GM18508 (cell line): ENCODE data around the gene DENND2A.
"Not testable (repeated sequence)": the region's sequence is repeated elsewhere in the genome, so short reads cannot be mapped to it uniquely, and the experiment has no call there.

ENCODE experiments used
- ATAC-seq: cut with Tn5 transposase; IDR thresholded peaks from one replicate; pipeline ENCODE4 v1.9.1; 2021; ENCODE audit warnings: moderate number of reproducible peaks; ENCODE audit not compliant: insufficient read depth, unreplicated experiment

DENND2A gene

DNA sequence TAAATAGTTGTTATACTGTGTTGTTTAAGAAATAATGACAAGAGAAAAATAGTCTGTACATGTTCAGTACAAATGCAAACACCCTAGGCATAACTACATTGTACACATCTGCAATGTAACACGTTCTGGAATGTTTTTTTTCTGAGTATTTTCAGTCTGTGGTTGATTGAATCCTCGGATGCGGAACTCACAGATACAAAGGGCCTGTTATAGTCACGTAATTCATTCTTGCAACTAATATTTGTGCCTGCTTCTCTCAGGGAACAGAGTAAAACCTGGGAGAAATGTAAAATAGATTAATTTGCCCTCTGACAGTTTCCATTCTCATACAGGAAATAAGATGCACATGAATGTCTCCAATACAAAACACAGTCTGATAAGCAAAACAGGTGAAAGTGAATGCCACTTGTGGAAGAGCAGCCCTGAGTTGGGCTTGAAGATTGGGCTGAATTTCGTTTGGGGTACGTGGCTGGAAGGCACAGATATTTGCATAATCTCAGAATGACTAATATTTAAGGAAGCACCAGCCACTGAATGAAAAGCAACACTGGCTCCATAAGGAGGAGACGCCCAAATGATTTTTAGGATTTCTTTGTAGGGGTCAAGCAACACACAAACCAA is 19.1 kb downstream of the DENND2A start:
- no peak for ATAC-seq

GRCh38 chr7:140619915-140620510 is 20.6 kb downstream of the DENND2A start:
- not testable (repeated sequence) for ATAC-seq

DNA sequence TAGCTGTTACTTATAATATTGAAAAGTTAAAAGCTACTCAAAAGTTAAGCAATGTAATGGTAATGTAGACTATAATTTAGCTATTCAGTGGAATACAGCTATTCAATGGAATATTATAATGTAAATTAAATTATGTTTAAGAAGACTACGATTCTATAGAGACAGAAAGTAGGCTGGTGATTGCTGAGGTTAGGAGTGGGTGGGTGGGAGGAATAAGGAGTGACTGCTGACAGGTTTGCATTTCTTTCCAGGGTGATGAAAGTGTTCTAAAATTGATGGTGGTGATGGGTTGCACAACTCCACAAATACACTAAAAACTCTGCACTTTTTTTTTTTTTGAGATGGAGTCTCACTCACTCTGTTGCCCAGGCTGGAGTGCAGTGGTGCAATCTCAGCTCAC is 21.4 kb downstream of the DENND2A start:
- no peak for ATAC-seq

GRCh38 chr7:140618306-140618705 is 22.3 kb downstream of the DENND2A start:
- no peak for ATAC-seq

DNA sequence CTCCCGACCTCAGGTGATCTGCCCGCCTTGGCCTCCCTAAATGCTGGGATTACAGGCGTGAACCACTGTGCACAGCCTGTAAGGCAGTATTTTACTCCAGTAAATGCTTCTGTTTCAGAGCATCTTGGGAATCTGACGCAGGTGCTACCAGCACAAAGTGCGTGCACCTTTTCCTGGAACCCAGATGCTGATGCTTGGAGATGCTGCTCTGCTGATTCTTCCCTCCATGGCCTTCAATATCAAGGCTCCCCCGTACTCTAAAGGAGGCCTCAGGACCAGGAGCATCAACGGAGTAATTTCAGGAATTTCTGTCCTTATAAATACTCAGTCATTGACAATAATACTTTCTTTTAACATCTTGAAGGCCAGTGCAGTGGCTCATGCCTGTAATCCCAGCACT is 23.5 kb downstream of the DENND2A start:
- ATAC-seq: no peak

DNA sequence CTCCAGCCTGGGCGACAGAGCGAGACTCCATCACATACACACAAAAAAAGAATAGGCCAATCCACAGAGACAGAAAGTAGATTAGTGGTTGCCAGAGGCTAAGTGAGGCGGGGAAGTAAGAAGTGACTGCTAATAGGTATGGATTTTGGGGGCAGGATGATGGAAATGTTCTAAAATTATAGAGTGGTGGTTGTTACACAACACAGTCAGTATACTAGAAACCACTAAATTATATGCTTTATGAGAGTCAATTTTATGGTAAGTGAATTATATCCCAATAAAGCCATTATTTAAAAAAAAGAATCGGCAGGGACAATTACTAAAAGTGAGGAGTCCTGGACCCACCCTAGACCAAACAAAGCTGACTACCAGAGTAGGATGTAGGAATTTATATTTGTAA is 24.3 kb downstream of the DENND2A start:
- ATAC-seq: no peak

- ATAC-seq: no peak
Observed at GRCh38 chr7:140611641-140612040, 29.0 kb downstream of the DENND2A start.

DNA sequence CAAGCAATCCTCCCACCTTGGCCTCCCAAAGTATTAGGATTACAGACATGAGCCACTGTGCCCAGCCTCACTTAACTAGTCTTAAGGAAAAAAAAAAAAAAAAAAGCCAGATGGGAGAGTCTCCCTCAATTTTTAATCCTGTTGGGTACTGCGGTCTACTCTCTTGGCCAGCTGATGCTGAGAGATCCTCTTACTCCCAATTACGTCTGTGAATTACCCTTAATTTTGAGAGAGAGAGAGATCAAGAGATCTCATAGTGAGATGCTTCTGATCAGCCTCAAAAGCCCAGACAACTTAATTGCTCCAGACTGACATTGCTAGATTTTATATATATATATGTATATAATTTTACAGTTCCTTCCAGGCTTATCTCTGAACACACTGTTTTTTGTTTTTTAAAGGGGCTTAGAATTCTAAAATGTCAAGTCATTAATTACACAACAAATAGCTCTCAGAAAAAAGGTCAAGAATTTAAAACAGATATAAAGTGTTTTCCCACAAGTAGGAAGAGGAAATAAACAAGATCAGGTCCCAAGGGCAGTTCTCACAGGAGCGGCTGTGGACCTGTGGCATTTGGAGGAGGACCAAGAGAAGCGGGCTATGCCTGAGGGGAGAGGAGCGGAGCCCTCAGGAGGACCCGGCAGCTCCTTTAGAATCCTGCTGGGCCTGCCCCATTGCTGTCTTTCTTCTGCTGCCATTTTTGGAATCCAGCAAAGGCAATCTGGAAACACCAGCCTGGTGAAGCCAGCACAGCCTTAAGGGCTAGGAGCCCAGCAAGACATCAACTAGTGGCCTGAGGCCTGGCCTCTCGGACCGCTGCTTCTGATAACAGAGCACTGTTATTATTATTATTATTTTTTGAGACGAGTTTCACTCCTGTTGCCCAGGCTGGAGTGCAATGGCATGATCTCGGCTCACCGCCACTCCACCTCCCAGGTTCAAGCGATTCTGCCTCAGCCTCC is 30.1 kb downstream of the DENND2A start:
- ATAC-seq: no peak

- ATAC-seq: no peak
Observed at GRCh38 chr7:140609646-140610045, 31.0 kb downstream of the DENND2A start.

DNA sequence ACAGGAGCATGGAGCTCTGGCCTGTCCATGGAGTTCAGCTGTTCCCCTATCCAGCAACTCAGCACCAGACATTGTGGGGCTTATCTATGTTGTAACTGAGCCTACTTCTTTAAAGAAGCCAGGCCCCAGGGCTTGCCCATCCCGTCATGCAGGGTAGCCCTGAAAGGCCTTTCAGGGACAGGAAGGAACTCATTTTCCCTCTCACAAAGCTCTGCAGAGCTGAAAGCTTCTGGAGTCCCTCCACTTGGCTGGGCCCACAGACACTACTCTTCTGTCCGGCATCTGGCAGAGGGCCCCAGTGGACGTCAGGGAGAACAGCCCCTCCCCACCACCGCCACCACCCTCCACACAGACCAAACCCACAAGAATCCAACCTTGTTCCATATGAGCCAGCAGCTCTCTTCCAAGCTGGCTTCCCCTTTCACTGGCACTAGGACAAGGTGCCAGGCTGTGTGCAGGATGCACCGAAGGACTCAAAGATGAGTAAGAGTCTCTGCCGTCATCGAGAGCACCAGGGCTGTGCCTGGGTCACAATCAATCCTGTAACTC is 33.1 kb downstream of the DENND2A start:
- no peak for ATAC-seq

DNA sequence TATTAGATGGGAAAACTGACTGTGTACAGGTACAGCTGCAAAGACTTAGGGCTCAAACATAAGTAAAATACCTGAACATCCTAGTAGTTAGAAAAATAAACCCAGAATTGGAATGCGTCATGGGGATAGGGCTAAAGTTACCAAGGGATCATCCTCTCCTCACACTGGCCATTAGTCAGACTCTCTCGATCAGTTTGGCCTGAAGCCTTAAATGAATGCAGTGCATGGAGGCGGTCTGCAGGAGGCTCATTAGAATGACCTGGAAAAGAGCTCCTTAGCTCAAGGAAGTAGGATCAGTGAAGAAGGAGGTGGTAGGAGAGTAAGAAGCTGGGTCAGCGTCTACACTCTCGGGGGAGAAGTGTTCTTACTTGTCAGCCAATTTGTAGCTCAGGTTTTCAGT is 35.3 kb downstream of the DENND2A start:
- no peak for ATAC-seq

DNA sequence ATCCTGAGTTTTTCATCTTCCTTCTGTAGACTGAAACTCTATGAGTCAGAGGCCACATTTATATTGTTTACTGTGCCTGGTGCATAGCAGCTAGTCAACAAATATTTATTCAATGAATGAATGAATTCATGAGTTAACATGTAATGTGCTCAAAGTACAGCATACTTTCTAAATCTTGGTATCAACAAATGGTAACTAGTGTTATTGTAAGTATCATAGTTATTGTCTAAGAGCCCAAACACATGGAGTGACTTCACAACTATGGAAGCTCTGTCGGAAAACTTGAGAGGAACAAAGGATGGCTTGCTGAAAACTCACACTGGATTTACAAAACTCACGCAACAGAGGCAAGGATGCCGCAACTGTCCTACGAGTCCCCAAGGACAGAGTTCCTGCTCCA is 35.9 kb downstream of the DENND2A start:
- ATAC-seq: no peak

DNA sequence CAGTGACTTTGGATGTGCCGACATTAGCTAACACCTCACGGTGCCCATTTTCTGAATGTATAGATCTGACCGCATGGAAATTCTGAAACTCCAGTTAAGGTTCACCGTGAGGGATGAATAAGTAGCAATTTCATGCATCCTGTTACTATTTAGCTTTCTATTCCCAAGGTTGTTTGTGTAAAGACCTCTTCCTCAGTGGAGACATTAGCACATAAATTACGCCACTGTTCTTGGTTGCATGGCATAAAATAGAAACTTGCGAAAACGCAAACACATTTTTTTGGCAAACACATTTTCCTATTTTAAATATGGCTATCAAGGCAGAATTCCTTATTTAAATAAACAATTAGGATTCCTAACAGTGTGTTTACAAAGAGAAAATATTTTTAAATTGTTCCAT is 36.5 kb downstream of the DENND2A start:
- no peak for ATAC-seq

GRCh38 chr7:140601566-140602174 is 38.9 kb downstream of the DENND2A start:
- no peak for ATAC-seq

GRCh38 chr7:140600341-140600740 is 40.3 kb downstream of the DENND2A start:
- no peak for ATAC-seq

DNA sequence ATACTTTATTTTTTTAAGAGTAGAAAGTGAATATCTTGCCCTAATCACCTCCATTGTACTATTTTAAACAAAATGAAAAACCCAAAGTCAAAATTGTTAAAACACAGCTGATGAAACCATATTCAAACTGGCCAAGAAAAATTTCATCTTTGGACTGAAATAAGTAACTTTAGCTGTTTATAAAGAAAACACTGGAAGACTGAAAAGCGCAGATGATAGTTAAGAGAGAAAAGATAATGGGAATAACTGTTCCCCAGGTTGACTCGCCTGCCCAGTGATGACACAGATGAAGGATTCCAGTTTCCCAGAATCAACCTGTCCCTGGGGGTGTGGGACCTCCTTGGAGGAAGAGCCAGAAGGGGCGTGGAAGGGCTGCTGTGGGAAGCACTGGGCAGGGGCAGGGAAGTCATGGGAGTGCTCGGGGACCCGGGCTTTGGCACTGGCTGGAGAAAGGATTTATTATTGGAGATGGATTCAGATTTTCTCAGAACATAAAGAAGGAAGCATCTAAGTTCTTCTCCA is 43.1 kb downstream of the DENND2A start:
- no peak for ATAC-seq

- ATAC-seq: no peak
Observed at GRCh38 chr7:140596519-140597427, 43.8 kb downstream of the DENND2A start.

DNA sequence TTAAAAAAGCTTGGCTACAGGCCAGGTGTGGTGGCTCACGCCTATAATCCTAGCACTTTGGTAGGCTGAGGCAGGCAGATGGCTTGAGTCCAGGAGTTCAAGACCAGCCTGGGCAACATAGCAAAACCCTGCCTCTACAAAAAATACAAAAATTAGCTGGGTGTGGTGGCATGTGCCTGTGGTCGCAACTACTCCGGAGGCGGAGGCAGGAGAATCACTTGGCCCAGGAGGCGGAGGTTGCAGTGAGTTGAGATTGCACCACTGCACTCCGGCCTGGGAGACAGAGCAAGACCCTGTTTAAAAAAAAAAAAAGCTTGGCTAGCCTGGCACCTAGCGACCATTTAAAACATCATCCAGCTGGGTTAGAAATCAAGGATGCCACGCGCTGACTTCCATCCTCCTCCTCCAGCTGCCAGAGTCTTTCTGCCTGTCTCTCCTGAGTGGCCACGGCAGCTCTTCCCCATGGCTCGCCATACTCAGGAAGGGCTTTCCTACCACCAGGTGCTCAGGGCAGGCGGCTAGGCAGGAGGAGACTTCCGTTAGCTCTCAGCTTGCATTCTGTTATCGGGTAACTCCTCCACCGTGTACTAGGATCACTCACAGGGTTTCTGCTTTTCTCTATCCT is 45.0 kb downstream of the DENND2A start:
- no peak for ATAC-seq

- ATAC-seq: no peak
Observed at GRCh38 chr7:140594131-140594691, 46.4 kb downstream of the DENND2A start.
